ENCODE measurements around the gene SRGN. TPM values are rescaled to one million over a fixed set of nuclear protein-coding genes. Genes with fewer than 3 reads are reported as not detected.

The SRGN gene
- polyA plus RNA-seq, 3 donors = 1,724 to 3,407 (median 1,859) TPM

- Histone ChIP-seq H3K4me2 (replicated peaks; ENCODE audit: extremely low read depth, low read length, poor library complexity, severe bottlenecking) (no peak overlapping the region), H3K4me1 (ENCODE audit: control insufficient read depth in 1 of 2, insufficient read depth in 2 of 2, low read length in 2 of 2) (peaks cover 24 to 27% of the 10 kb centered on the region in 2 donors), H4K20me1 (ENCODE audit: insufficient read depth, low read length) (peaks cover 78% of the 10 kb centered on the region), H3K79me2 (ENCODE audit: insufficient read depth, low read length) (peaks cover 42% of the 10 kb centered on the region), H3K36me3 (replicated peaks in 1 of 2; ENCODE audit: control insufficient read depth in 1 of 2, insufficient read depth in 2 of 2, low read length in 2 of 2) (peaks cover 46 to 55% of the 10 kb centered on the region in 2 donors), H2AFZ (ENCODE audit: insufficient read depth, low read depth, low read length, poor library complexity, severe bottlenecking) (no peak overlapping the region), H3K4me3 (replicated peaks in 1 of 3; ENCODE audit: low read depth in 2 of 3, low read length in 3 of 3) (no peak overlapping the region), H3K27me3 (ENCODE audit: control insufficient read depth in 2 of 2, insufficient read depth in 2 of 2, low read length in 2 of 2) (no peaks in the 10 kb centered on the region), H3K9me3 (replicated peaks in 1 of 2; ENCODE audit: control insufficient read depth in 1 of 2, insufficient read depth in 1 of 2, low read length in 2 of 2) (no peaks in the 10 kb centered on the region), H3K27ac (ENCODE audit: low read depth in 1 of 2, low read length in 2 of 2) (peak overlapping the region in 1 of 2 donors; percentile 40), H3K9ac (ENCODE audit: insufficient read depth, low read length, poor library complexity, severe bottlenecking) (no peak overlapping the region)
- no CpG with 5 or more reads among the region's 1 CpG for WGBS (ENCODE audit: insufficient coverage)
- Mint-ChIP-seq H3K36me3 (peaks cover 43 to 66% of the 10 kb centered on the region in 2 donors), H3K4me1 (peaks cover 27% of the 10 kb centered on the region), H3K4me3 (no peak overlapping the region), H3K27me3 (ENCODE audit: low read depth in 3 of 3) (no peaks in the 10 kb centered on the region), H3K27ac (peak overlapping the region; percentile 66 to 88 (median 81)), H3K9me3 (peaks cover 0 to 3% (median 0%) of the 10 kb centered on the region in 7 donors)
- TF ChIP-seq CTCF (IDR thresholded peaks at IDR 0.05) = no peak
- no peak for DNase-seq
- intact Hi-C loops (cut with micrococcal nuclease) = no loop called here
Measured at GRCh38 chr10:69104994-69105790, 17.3 kb downstream of the SRGN start.

- DNase-seq = peak in 1 of 3 donors; percentile 48
- no peak overlapping the region for H3K4me2 ChIP-seq (replicated peaks; ENCODE audit: extremely low read depth, low read length, poor library complexity, severe bottlenecking)
- peaks cover 8% of the 10 kb centered on the region for H3K4me1 Mint-ChIP-seq
- no peaks in the 10 kb centered on the region for H3K27me3 ChIP-seq (ENCODE audit: control insufficient read depth in 2 of 2, insufficient read depth in 2 of 2, low read length in 2 of 2)
- H3K36me3 ChIP-seq (replicated peaks in 1 of 2; ENCODE audit: control insufficient read depth in 1 of 2, insufficient read depth in 2 of 2, low read length in 2 of 2) = peaks cover 34 to 37% of the 10 kb centered on the region in 2 donors
- peaks cover 0 to 3% (median 0%) of the 10 kb centered on the region in 7 donors for H3K9me3 Mint-ChIP-seq
- no peak overlapping the region for H3K4me3 Mint-ChIP-seq
- TF ChIP-seq CTCF (IDR thresholded peaks at IDR 0.05) = no peak
- no peak overlapping the region for H3K9ac ChIP-seq (ENCODE audit: insufficient read depth, low read length, poor library complexity, severe bottlenecking)
- peaks cover 22% of the 10 kb centered on the region for H3K79me2 ChIP-seq (ENCODE audit: insufficient read depth, low read length)
- peaks cover 59% of the 10 kb centered on the region for H4K20me1 ChIP-seq (ENCODE audit: insufficient read depth, low read length)
- peak overlapping the region in 1 of 2 donors; percentile 27 for H3K27ac ChIP-seq (ENCODE audit: low read depth in 1 of 2, low read length in 2 of 2)
- H2AFZ ChIP-seq (ENCODE audit: insufficient read depth, low read depth, low read length, poor library complexity, severe bottlenecking) = no peak overlapping the region
- peaks cover 4 to 7% of the 10 kb centered on the region in 2 donors for H3K4me1 ChIP-seq (ENCODE audit: control insufficient read depth in 1 of 2, insufficient read depth in 2 of 2, low read length in 2 of 2)
- H3K4me3 ChIP-seq (replicated peaks in 1 of 3; ENCODE audit: low read depth in 2 of 3, low read length in 3 of 3) = no peak overlapping the region
- intact Hi-C loops (cut with micrococcal nuclease) = no loop called here
- H3K27ac Mint-ChIP-seq = peak overlapping the region in 4 of 7 donors; percentile 16 to 78 (median 60)
- no peaks in the 10 kb centered on the region for H3K27me3 Mint-ChIP-seq (ENCODE audit: low read depth in 3 of 3)
- H3K36me3 Mint-ChIP-seq = peaks cover 25 to 47% of the 10 kb centered on the region in 2 donors
- no peaks in the 10 kb centered on the region for H3K9me3 ChIP-seq (replicated peaks in 1 of 2; ENCODE audit: control insufficient read depth in 1 of 2, insufficient read depth in 1 of 2, low read length in 2 of 2)
Measured at GRCh38 chr10:69107176-69107490, 19.2 kb downstream of the SRGN start.

Measured in CD14-positive monocyte (primary cell).